HG03039 (cell line): ENCODE results near the gene PAX2.
"Not testable (repeated sequence)": the region's sequence is repeated elsewhere in the genome, so short reads cannot be mapped to it uniquely, and the experiment has no call there.

Source experiments
- ATAC-seq: cut with Tn5 transposase; IDR thresholded peaks from one replicate; pipeline ENCODE4 v1.9.1; 2021; ENCODE audit warnings: mild to moderate bottlenecking, moderate library complexity; ENCODE audit not compliant: unreplicated experiment

Gene PAX2

GRCh38 chr10:100744987-100745881, at the start of gene PAX2:
Gene PAX2 (plus strand): TSS chr10:100745582. CDS start chr10:100746261, 679 bp downstream.
- no peak for ATAC-seq

- no peak for ATAC-seq
Observed at GRCh38 chr10:100696477-100696901, 48.9 kb upstream of the PAX2 start.

GRCh38 chr10:100697070-100697469, 48.3 kb upstream of the PAX2 start:
- ATAC-seq = no peak

GRCh38 chr10:100697631-100698030, 47.8 kb upstream of the PAX2 start:
- ATAC-seq = no peak

DNA sequence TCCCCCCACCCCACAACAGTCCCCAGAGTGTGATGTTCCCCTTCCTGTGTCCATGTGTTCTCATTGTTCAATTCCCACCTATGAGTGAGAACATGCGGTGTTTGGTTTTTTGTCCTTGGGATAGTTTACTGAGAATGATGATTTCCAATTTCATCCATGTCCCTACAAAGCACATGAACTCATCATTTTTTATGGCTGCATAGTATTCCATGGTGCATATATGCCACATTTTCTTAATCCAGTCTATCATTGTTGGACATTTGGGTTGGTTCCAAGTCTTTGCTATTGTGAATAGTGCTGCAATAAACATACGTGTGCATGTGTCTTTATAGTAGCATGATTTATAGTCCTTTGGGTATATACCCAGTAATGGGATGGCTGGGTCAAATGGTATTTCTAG, 43.7 kb upstream of the PAX2 start:
- not testable (repeated sequence) for ATAC-seq

- no peak for ATAC-seq
Observed at GRCh38 chr10:100705139-100705538, 40.2 kb upstream of the PAX2 start.

DNA sequence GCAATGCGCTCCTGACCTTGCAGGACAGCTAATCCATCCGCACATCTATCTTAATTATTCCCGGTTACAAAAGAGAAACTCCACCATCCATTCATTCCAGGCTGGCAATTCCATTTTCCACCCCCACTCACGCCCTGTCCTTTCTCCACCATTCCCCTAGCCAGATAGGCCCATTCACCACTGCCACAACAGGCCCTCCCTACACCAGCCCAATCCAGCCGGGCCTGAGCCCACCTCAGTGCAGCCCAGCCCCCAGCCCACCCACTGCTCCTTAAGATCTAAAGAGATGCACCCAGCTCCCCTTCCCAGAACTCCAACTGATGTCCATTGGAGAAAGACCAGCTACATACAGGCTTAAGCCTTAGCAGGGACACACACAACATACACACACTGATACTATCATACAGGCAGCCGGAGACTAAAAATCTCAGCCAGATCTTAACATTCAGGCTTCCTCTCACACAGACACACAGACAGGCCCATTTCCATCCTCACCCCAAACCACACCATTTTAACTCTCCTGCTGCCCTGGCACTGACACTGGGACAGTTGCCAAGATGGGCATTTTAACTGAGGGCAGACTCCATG, 38.0 kb upstream of the PAX2 start:
- no peak for ATAC-seq

DNA sequence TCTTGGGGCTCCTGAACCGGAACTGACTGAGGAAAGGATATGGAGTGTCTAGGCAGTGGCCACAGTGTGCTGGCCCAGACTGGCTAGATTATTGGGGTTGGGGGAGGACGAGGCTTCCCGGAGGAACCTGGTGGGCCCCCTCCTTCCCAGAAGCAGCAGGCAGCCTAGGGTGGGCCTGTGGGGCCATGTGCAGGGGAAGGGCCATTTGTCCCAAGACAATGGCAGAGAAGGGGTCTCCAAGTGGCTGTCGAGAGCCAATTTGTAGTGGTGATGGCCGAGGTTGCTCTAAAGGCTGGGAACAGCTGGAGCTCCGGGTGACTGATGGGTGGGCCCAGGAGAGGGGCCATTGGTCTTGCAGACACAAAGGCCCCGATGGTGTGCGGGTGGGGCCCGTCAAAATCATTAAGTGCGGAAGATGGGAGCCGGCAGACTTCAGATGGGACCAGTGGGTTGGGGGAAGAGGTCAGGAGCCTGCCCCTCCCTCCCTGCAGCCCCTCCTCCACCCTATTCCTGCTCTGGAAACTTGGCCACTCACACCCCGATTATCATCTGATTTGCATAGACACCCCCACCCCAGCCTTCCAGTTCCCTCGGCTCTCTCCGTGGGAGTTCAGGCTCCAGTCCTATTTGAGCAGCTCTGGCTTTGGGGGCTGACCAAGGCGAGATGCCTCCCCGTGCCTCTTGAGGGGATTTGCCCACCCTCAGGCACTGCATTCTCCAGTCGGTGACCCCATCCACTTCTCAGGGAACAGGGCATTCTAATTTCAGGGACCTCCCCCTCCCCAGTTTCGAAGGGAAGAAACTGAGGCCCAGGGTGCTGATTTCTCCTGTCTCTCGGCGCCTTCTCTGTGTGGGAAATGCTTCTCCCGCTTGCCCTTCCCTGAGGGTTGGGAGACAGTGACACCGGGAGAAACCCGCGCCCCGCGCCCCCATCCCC, 36.0 kb upstream of the PAX2 start:
- no peak for ATAC-seq

GRCh38 chr10:100710151-100710871, 35.1 kb upstream of the PAX2 start:
- no peak for ATAC-seq

DNA sequence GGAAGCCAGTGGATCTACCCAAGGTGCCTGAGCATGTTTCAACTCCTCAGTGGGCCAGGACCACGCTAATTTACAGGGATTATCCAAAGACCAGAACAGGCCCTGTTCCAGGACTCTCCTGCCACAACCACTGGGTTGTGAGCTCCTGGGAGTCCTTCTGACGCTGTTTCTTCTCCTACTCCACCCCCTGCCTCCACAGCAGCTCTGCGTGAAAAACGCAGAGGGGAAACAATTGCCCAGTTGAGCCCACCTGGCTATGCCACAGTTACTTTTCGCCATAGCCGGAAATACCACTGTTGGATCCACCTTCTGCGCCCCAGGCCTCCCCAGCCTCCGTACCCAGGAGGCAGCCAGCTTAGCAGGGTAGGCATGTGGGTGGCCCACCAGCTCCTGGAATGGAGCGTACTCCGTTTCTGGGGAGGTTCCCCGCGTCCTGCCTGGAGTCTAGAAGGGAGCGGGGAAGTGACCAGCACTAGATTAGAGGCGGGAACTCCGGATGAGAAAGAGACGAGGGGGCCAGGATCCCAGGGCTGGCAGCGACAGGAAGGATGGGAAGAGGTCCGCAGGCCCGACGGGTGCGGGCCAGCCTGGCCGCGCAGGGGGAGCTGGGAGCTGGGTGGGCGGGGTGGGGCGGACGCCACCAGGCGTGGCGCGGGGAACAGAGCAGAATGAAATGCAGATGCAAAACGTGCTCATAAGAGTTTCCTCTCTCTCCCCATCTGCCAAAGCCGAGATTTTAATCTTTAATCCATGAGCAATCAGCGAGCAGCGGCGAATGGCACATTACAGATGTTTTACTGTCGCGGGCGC, 32.1 kb upstream of the PAX2 start:
- no peak for ATAC-seq

DNA sequence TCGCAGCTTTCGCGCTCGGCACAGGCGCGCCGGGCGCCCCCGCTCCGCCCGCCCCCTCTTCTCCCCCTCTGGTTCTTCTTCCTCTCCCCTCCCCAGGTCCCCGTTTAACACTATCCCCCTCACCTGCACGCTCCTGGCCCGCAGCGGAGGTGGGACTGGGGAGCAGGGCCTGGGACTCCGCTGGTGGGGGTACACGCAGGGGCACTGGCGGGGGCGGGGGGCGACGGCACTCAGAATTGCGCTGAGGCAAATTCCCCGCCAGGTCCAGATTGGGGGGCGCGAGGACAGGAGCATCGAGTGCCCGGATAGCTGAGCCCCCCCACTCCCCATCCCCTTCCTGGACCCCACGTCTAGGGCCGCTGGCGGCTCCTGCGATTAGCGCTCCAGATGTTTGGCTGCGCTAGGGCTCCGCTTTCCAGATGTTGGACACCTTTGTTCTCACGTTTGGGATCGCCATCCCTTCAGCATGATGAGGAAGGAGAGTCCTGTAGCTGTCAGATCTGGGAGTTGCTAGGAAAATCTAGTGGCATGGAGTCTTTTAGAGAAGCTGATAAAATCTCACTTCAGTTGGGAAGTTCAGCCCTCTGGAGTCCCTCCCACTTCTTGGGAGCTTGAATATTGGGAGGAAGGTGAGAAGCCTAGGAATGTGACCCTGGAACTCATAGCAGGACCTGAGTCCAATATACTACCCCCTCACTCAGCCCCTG, 31.4 kb upstream of the PAX2 start:
- no peak for ATAC-seq

DNA sequence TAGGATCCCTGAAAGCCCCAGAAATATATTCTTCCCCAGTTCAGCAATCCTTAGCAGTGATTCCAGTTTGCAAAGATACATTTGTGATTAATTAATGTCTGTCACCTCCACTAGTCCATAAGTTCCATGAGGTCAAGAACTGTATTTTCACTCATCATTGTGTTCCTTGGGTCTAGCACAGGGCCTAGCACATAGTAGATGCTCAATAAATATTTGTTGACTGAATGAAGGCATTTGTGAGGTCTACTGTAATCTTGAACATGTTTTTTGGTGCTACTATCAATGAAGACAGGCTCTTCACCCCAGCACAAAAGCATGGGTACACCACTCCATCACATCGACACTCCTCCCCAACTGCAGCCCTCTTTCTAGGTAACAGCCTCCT, 30.8 kb upstream of the PAX2 start:
- no peak for ATAC-seq

- ATAC-seq = no peak
Observed at GRCh38 chr10:100715101-100715444, 30.3 kb upstream of the PAX2 start.

- no peak for ATAC-seq
Observed at GRCh38 chr10:100715445-100716385, 29.7 kb upstream of the PAX2 start.

DNA sequence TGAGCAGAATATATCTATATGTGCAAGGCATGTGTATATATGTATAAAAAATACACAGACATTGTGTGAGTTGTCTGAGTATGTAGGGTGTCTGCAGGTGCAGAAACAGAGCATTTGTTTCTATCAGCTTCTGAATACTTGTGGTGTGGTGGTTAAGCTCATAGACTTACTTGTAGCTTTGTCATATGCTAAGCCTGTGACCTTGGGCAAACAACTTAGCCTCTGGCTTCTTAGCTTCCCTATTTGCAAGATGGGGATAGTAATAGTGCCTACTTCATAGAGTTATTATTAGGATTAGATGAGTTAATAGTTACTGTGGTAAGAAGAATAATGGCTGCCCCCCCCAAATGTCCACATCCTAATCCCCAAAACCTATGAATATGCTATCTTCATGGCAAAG, 28.2 kb upstream of the PAX2 start:
- no peak for ATAC-seq

DNA sequence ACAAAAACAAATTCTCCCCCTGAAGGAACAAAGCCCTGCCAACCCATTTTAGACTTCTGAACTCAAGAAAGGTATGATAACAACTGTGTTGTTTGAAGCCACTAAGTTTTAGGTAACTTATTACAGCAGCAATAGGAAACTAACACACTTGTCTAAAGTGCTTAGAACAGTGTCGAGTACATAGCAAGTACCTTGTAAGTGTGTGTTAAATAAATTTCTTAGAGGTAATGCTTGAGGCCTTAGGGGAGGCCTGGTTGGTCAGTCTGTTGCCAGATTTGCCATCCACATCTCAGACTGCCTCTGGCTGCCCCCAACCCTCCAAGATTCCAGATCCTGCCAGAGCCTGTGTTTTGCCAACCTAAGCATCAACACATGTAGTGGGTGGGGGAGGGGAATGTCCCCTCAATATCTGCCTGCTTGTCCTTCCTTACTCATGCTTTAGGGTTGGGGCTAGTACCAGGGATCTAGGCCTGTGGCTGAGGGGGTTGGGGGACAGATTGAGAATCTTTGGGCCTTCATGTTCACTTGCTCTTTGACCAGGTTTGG, 27.1 kb upstream of the PAX2 start:
- ATAC-seq = no peak

GRCh38 chr10:100723180-100723579, 22.2 kb upstream of the PAX2 start:
- ATAC-seq = no peak
